ENCODE results near the gene TMC5. TPM values are rescaled to one million over a fixed set of nuclear protein-coding genes. Genes with fewer than 3 reads are reported as not detected.

Gene TMC5
- total and polyA plus RNA-seq, 4 donors, result 0.50 to 1.2 (median 0.83) TPM

DNA sequence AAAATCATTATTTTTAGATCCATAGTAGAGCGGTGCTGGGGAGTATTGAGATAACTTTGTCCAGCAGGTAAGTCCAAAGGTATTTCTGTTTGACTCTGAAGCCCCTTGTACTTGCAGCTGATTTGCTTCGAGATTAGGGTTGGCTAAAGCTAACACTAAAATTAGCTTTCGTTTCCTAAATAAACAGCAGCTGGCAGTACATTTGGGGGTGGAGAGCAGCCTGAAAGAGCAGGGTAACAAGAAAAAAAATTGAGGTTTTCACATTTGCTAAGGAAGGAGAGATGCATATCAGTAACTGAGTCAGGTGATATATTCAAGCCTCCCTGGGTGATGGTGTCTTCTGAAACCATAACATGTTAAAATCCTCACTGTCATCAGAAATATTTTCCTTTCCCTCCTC lies 37.4 kb upstream of the TMC5 start:
- no peaks in the 10 kb centered on the region for H3K27me3 ChIP-seq (ENCODE audit: control insufficient read depth in 4 of 4, insufficient read depth in 4 of 4, low read length in 3 of 4)
- no peak overlapping the region for H3K27ac ChIP-seq (ENCODE audit: low read depth in 1 of 2, low read length in 2 of 2)
- peaks cover 8 to 13% (median 10%) of the 10 kb centered on the region in 4 donors for H3K4me1 ChIP-seq (ENCODE audit: control insufficient read depth in 4 of 4, insufficient read depth in 4 of 4, low read length in 3 of 4)

More for the DNA sequence above, 37.4 kb upstream of the TMC5 start:
- Histone ChIP-seq H3K9ac (ENCODE audit: low read depth in 1 of 2, low read length in 2 of 2) (no peak overlapping the region), H3K4me3 (ENCODE audit: low read depth in 1 of 3, low read length in 3 of 3) (no peak overlapping the region), H3K9me3 (ENCODE audit: control insufficient read depth in 4 of 4, low read length in 3 of 4) (no peaks in the 10 kb centered on the region), H3K36me3 (ENCODE audit: control insufficient read depth in 4 of 4, insufficient read depth in 3 of 4, low read depth in 1 of 4, low read length in 3 of 4) (no peaks in the 10 kb centered on the region)
- WGBS, result 13% methylated on average over 3 of the region's 3 CpGs
- no peak for DNase-seq (ENCODE audit: low spot score)
- TF ChIP-seq, protein P1, sequence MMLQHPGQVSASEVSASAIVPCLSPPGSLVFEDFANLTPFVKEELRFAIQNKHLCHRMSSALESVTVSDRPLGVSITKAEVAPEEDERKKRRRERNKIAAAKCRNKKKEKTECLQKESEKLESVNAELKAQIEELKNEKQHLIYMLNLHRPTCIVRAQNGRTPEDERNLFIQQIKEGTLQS (IDR thresholded peaks at IDR 0.05), result no peak
- TF ChIP-seq TAF1 (conservative IDR thresholded peaks at IDR 0.05) (no peak), HNF4A (conservative IDR thresholded peaks at IDR 0.05) (peak; percentile 13 to 51), FOXA1 (IDR thresholded peaks at IDR 0.05) (no peak), SP1 (IDR thresholded peaks at IDR 0.05) (peak; percentile 55), HNF4G (IDR thresholded peaks at IDR 0.05) (no peak), FOXA2 (IDR thresholded peaks at IDR 0.05) (peak; percentile 66), NR2F2 (IDR thresholded peaks at IDR 0.05) (no peak), JUND (IDR thresholded peaks at IDR 0.05) (peak in 1 of 2 donors; percentile 27), RXRA (IDR thresholded peaks at IDR 0.05) (no peak), EGR1 (IDR thresholded peaks at IDR 0.05; ENCODE audit: low read depth in 2 of 2) (no peak), GABPA (IDR thresholded peaks at IDR 0.05 in 1 of 2, conservative IDR thresholded peaks at IDR 0.05 in 1 of 2) (no peak), YY1 (IDR thresholded peaks at IDR 0.05) (no peak), RAD21 (IDR thresholded peaks at IDR 0.05) (no peak)
- TF ChIP-seq, protein P2, sequence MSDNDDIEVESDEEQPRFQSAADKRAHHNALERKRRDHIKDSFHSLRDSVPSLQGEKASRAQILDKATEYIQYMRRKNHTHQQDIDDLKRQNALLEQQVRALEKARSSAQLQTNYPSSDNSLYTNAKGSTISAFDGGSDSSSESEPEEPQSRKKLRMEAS (IDR thresholded peaks at IDR 0.05), result peak; percentile 37
- TF ChIP-seq, protein P3, sequence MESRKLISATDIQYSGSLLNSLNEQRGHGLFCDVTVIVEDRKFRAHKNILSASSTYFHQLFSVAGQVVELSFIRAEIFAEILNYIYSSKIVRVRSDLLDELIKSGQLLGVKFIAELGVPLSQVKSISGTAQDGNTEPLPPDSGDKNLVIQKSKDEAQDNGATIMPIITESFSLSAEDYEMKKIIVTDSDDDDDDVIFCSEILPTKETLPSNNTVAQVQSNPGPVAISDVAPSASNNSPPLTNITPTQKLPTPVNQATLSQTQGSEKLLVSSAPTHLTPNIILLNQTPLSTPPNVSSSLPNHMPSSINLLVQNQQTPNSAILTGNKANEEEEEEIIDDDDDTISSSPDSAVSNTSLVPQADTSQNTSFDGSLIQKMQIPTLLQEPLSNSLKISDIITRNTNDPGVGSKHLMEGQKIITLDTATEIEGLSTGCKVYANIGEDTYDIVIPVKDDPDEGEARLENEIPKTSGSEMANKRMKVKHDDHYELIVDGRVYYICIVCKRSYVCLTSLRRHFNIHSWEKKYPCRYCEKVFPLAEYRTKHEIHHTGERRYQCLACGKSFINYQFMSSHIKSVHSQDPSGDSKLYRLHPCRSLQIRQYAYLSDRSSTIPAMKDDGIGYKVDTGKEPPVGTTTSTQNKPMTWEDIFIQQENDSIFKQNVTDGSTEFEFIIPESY (IDR thresholded peaks at IDR 0.05), result no peak
- TF ChIP-seq, protein P4, sequence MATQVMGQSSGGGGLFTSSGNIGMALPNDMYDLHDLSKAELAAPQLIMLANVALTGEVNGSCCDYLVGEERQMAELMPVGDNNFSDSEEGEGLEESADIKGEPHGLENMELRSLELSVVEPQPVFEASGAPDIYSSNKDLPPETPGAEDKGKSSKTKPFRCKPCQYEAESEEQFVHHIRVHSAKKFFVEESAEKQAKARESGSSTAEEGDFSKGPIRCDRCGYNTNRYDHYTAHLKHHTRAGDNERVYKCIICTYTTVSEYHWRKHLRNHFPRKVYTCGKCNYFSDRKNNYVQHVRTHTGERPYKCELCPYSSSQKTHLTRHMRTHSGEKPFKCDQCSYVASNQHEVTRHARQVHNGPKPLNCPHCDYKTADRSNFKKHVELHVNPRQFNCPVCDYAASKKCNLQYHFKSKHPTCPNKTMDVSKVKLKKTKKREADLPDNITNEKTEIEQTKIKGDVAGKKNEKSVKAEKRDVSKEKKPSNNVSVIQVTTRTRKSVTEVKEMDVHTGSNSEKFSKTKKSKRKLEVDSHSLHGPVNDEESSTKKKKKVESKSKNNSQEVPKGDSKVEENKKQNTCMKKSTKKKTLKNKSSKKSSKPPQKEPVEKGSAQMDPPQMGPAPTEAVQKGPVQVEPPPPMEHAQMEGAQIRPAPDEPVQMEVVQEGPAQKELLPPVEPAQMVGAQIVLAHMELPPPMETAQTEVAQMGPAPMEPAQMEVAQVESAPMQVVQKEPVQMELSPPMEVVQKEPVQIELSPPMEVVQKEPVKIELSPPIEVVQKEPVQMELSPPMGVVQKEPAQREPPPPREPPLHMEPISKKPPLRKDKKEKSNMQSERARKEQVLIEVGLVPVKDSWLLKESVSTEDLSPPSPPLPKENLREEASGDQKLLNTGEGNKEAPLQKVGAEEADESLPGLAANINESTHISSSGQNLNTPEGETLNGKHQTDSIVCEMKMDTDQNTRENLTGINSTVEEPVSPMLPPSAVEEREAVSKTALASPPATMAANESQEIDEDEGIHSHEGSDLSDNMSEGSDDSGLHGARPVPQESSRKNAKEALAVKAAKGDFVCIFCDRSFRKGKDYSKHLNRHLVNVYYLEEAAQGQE (IDR thresholded peaks at IDR 0.05), result peak; percentile 26
- TF ChIP-seq, protein P5, sequence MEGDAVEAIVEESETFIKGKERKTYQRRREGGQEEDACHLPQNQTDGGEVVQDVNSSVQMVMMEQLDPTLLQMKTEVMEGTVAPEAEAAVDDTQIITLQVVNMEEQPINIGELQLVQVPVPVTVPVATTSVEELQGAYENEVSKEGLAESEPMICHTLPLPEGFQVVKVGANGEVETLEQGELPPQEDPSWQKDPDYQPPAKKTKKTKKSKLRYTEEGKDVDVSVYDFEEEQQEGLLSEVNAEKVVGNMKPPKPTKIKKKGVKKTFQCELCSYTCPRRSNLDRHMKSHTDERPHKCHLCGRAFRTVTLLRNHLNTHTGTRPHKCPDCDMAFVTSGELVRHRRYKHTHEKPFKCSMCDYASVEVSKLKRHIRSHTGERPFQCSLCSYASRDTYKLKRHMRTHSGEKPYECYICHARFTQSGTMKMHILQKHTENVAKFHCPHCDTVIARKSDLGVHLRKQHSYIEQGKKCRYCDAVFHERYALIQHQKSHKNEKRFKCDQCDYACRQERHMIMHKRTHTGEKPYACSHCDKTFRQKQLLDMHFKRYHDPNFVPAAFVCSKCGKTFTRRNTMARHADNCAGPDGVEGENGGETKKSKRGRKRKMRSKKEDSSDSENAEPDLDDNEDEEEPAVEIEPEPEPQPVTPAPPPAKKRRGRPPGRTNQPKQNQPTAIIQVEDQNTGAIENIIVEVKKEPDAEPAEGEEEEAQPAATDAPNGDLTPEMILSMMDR (IDR thresholded peaks at IDR 0.05; ENCODE audit: low read depth, low read length, missing input control), result no peak

All from liver (tissue), 9 donors.